Stimulated activated CD4-positive, alpha-beta T cell treated with anti-CD3 and anti-CD28 coated beads, Interleukin-15, amount 100 ng/mL, for 24 hours (primary cell): Measurements from ENCODE around the gene COPG2.
"Not testable (repeated sequence)": the region's sequence is repeated elsewhere in the genome, so short reads cannot be mapped to it uniquely, and the experiment has no call there.

Source experiments
- DNase-seq: peaks from one replicate; pipeline ENCODE4 v3.0.0-alpha.2; 2020

The COPG2 gene

GRCh38 chr7:130554481-130554880 lies 114.1 kb downstream of the COPG2 start:
- DNase-seq, result no peak

- no peak for DNase-seq
Observed at GRCh38 chr7:130553398-130554029, 115.0 kb downstream of the COPG2 start.

GRCh38 chr7:130544356-130544755 lies 124.2 kb downstream of the COPG2 start:
- no peak for DNase-seq

- no peak for DNase-seq
Observed at GRCh38 chr7:130543487-130544010, 125.0 kb downstream of the COPG2 start.

GRCh38 chr7:130542297-130542696 lies 126.3 kb downstream of the COPG2 start:
- DNase-seq, result not testable (repeated sequence)

- DNase-seq, result not testable (repeated sequence)
Observed at GRCh38 chr7:130541287-130541686, 127.3 kb downstream of the COPG2 start.

GRCh38 chr7:130537894-130538293 lies 130.7 kb downstream of the COPG2 start:
- DNase-seq, result not testable (repeated sequence)

- DNase-seq, result no peak
Observed at GRCh38 chr7:130529417-130529816, 139.1 kb downstream of the COPG2 start.

- DNase-seq, result not testable (repeated sequence)
Observed at GRCh38 chr7:130527752-130528355, 140.7 kb downstream of the COPG2 start.

- DNase-seq, result no peak
Observed at GRCh38 chr7:130524628-130525027, 143.9 kb downstream of the COPG2 start.

GRCh38 chr7:130523519-130524125 lies 144.9 kb downstream of the COPG2 start:
- DNase-seq, result not testable (repeated sequence)

GRCh38 chr7:130521258-130521951 lies 147.1 kb downstream of the COPG2 start:
- no peak for DNase-seq

GRCh38 chr7:130515315-130516040 lies 153.1 kb downstream of the COPG2 start:
- DNase-seq, result no peak

GRCh38 chr7:130513447-130513846 lies 155.1 kb downstream of the COPG2 start:
- DNase-seq, result no peak

- DNase-seq, result not testable (repeated sequence)
Observed at GRCh38 chr7:130512038-130512437, 156.5 kb downstream of the COPG2 start.

GRCh38 chr7:130506358-130506757 lies 162.2 kb downstream of the COPG2 start:
- DNase-seq, result no peak

GRCh38 chr7:130505753-130506152 lies 162.8 kb downstream of the COPG2 start:
- DNase-seq, result no peak

GRCh38 chr7:130500910-130501309 lies 167.6 kb downstream of the COPG2 start:
- DNase-seq, result no peak

- no peak for DNase-seq
Observed at GRCh38 chr7:130500463-130500862, 168.1 kb downstream of the COPG2 start.

- DNase-seq, result no peak
Observed at GRCh38 chr7:130494431-130494858, 174.1 kb downstream of the COPG2 start.

- no peak for DNase-seq
Observed at GRCh38 chr7:130493275-130493873, 175.2 kb downstream of the COPG2 start.
